ENCODE data around the gene SLC25A45.
"Not testable (repeated sequence)": the region's sequence is repeated elsewhere in the genome, so short reads cannot be mapped to it uniquely, and the experiment has no call there.

Gene SLC25A45

GRCh38 chr11:65357856-65358356, 24.5 kb downstream of the SLC25A45 start:
- no peak for DNase-seq

GRCh38 chr11:65356394-65356972, 26.0 kb downstream of the SLC25A45 start:
- no peak for DNase-seq

- DNase-seq = no peak
Observed at GRCh38 chr11:65355776-65356393, 26.6 kb downstream of the SLC25A45 start.

- peak in 1 of 2 donors; percentile 39 for DNase-seq
Observed at GRCh38 chr11:65355013-65355775, 27.3 kb downstream of the SLC25A45 start.

- DNase-seq = peak; percentile 93 to 96
Observed at GRCh38 chr11:65354265-65355012, 28.0 kb downstream of the SLC25A45 start, which contains the start of gene TIGD3. TIGD3 (plus strand) TSS chr11:65354751; CDS start chr11:65355809, 1,058 bp downstream.

GRCh38 chr11:65353900-65354264, 28.6 kb downstream of the SLC25A45 start:
- DNase-seq = no peak

GRCh38 chr11:65353376-65353775, 29.1 kb downstream of the SLC25A45 start:
- DNase-seq = no peak

- DNase-seq = peak; percentile 19 to 55
Observed at GRCh38 chr11:65352783-65353182, 29.7 kb downstream of the SLC25A45 start.

- DNase-seq = no peak
Observed at GRCh38 chr11:65351511-65351910, 30.9 kb downstream of the SLC25A45 start.

- DNase-seq = peak; percentile 44 to 73
Observed at GRCh38 chr11:65341856-65342255, 40.6 kb downstream of the SLC25A45 start.

GRCh38 chr11:65340226-65340625, 42.2 kb downstream of the SLC25A45 start:
- no peak for DNase-seq

- no peak for DNase-seq
Observed at GRCh38 chr11:65338676-65339075, 43.8 kb downstream of the SLC25A45 start.

- DNase-seq = no peak
Observed at GRCh38 chr11:65334696-65335295, 47.6 kb downstream of the SLC25A45 start.

- DNase-seq = not testable (repeated sequence)
Observed at GRCh38 chr11:65332591-65332990, 49.9 kb downstream of the SLC25A45 start.

GRCh38 chr11:65330544-65330943, 51.9 kb downstream of the SLC25A45 start:
- DNase-seq = no peak

- peak; percentile 92 to 94 for DNase-seq
Observed at GRCh38 chr11:65329944-65330403, 52.5 kb downstream of the SLC25A45 start.

GRCh38 chr11:65329478-65329877, 53.0 kb downstream of the SLC25A45 start:
- DNase-seq = peak in 1 of 2 donors; percentile 20

- DNase-seq = no peak
Observed at GRCh38 chr11:65327021-65327420, 55.4 kb downstream of the SLC25A45 start.

GRCh38 chr11:65325435-65325834, 57.0 kb downstream of the SLC25A45 start:
- no peak for DNase-seq

Measured in inflammatory macrophage (primary cell).